ENCODE results near the gene FOXG1. TPM values are rescaled to one million over a fixed set of nuclear protein-coding genes. Genes with fewer than 3 reads are reported as not detected.

The FOXG1 gene
- total RNA-seq, 2 experiments from 2014 or later: not detected

GRCh38 chr14:28745176-28745575, 21.4 kb upstream of the FOXG1 start:
- ATAC-seq: no peak
- H3K9me3 Mint-ChIP-seq: peaks cover 16% of the 10 kb centered on the region
- CTCF ChIA-PET: no interaction called here
- no peak overlapping the region for H3K4me3 Mint-ChIP-seq
- no peaks in the 10 kb centered on the region for H3K4me1 Mint-ChIP-seq (ENCODE audit: low read depth)
- H3K27me3 Mint-ChIP-seq: peaks cover 1% of the 10 kb centered on the region
- no peak for DNase-seq
- intact Hi-C loops (cut with micrococcal nuclease): no loop called here
- TF ChIP-seq, protein P1, sequence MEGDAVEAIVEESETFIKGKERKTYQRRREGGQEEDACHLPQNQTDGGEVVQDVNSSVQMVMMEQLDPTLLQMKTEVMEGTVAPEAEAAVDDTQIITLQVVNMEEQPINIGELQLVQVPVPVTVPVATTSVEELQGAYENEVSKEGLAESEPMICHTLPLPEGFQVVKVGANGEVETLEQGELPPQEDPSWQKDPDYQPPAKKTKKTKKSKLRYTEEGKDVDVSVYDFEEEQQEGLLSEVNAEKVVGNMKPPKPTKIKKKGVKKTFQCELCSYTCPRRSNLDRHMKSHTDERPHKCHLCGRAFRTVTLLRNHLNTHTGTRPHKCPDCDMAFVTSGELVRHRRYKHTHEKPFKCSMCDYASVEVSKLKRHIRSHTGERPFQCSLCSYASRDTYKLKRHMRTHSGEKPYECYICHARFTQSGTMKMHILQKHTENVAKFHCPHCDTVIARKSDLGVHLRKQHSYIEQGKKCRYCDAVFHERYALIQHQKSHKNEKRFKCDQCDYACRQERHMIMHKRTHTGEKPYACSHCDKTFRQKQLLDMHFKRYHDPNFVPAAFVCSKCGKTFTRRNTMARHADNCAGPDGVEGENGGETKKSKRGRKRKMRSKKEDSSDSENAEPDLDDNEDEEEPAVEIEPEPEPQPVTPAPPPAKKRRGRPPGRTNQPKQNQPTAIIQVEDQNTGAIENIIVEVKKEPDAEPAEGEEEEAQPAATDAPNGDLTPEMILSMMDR (IDR thresholded peaks at IDR 0.05): no peak
- H3K36me3 Mint-ChIP-seq (ENCODE audit: low read depth): no peaks in the 10 kb centered on the region
- POLR2A ChIA-PET: no interaction called here
- no peak overlapping the region for H3K27ac Mint-ChIP-seq

DNA sequence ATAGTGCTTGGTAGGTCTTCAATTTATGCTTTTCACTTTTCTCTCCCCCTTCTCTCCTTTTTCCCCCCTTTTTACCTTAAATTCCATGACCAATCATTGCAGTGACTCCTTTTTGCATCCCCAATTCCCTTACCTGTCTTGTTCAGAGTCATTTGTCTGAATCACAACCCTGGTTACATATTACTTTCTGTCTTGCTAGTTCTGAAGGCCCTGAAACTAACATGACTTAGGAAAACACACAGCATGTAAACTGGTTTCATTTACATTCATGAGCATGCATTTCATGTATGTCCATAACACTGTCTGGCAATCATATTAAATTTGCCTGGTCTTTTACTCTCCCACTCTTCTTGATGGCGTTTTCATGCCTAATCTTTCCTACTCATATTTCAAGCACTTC, 20.3 kb upstream of the FOXG1 start:
- intact Hi-C loops (cut with micrococcal nuclease): no loop called here
- ChIA-PET POLR2A (no interaction called here), CTCF (no interaction called here)
- H3K36me3 Mint-ChIP-seq (ENCODE audit: low read depth): no peaks in the 10 kb centered on the region
- no peak overlapping the region for H3K27ac Mint-ChIP-seq
- H3K27me3 Mint-ChIP-seq: peaks cover 3% of the 10 kb centered on the region
- no peak for DNase-seq
- H3K4me3 Mint-ChIP-seq: no peak overlapping the region
- ATAC-seq: no peak
- H3K4me1 Mint-ChIP-seq (ENCODE audit: low read depth): no peaks in the 10 kb centered on the region
- peaks cover 14% of the 10 kb centered on the region for H3K9me3 Mint-ChIP-seq
- TF ChIP-seq, protein P1 (IDR thresholded peaks at IDR 0.05): no peak

- ATAC-seq: no peak
Observed at GRCh38 chr14:28751467-28752058, 15.0 kb upstream of the FOXG1 start.

DNA sequence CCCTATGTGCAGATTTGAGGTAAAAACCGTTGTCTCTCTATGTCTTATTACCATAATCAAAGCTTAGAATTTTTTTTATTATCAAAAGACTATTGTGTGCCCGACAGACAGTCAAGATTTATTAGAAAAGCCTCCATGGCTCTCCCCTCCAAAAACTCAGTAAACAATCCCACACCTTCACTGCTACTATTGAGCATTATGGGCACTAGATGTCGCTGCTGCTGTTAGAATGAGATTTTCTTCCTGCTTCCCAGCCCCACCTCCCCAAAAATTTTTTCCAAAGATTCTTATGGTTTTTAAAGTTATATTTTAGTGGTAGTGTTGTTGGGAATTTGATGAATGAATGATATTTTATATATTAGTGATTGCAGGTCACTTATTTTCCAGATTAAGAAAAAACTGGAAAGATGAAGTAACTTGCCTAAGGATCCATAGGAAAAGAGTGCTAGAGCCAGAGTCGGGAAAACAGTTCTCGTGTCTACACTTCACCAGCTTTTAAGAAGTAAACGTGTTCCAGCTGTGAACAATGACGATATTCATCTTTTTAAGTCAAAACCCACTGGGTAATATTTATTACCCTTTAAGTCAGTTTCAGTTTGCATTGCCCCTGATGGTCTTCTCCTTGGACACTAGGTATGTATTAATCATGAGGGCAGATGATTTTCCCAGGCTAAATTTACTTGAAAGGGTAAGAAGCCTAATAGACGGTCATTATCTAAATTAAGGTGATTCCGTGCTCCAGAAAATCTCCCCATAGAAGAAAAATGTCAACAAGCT, 12.2 kb upstream of the FOXG1 start:
- intact Hi-C loops (cut with micrococcal nuclease): loop anchor here (10.0 kb wide), 1 partner anchor 780 kb away; no protein-coding TSS in a partner anchor
- Mint-ChIP-seq H3K4me3 (no peak overlapping the region), H3K36me3 (ENCODE audit: low read depth) (no peaks in the 10 kb centered on the region), H3K27me3 (peaks cover 51% of the 10 kb centered on the region), H3K27ac (no peak overlapping the region), H3K9me3 (peaks cover 4% of the 10 kb centered on the region), H3K4me1 (ENCODE audit: low read depth) (no peaks in the 10 kb centered on the region)
- TF ChIP-seq, protein P1 (IDR thresholded peaks at IDR 0.05): peak; percentile 56
- ChIA-PET CTCF (interaction anchor here (0.6 to 1.6 kb wide), 3 partner anchors 14 to 31 kb away, joined by 3 read pairs; no protein-coding TSS in a partner anchor), POLR2A (no interaction called here)
- DNase-seq (peak; percentile 19), ATAC-seq (no peak)

More at GRCh38 chr14:28751467-28752058, 15.0 kb upstream of the FOXG1 start:
- Mint-ChIP-seq H3K9me3 (peaks cover 11% of the 10 kb centered on the region), H3K36me3 (ENCODE audit: low read depth) (no peaks in the 10 kb centered on the region), H3K4me3 (no peak overlapping the region), H3K4me1 (ENCODE audit: low read depth) (no peaks in the 10 kb centered on the region), H3K27ac (no peak overlapping the region), H3K27me3 (peaks cover 31% of the 10 kb centered on the region)
- intact Hi-C loops (cut with micrococcal nuclease): loop anchor here (10.0 kb wide), 1 partner anchor 783 kb away; no protein-coding TSS in a partner anchor
- ChIA-PET CTCF (interaction anchor here (0.8 to 1.0 kb wide), 3 partner anchors 770 to 1463 kb away, joined by 3 read pairs; no protein-coding TSS in a partner anchor), POLR2A (no interaction called here)
- peak; percentile 40 for DNase-seq
- TF ChIP-seq, protein P1 (IDR thresholded peaks at IDR 0.05): peak; percentile 43
